Measurements from ENCODE around the gene TNFRSF8.
"Not testable (repeated sequence)": the region's sequence is repeated elsewhere in the genome, so short reads cannot be mapped to it uniquely, and the experiment has no call there.

Gene TNFRSF8

DNA sequence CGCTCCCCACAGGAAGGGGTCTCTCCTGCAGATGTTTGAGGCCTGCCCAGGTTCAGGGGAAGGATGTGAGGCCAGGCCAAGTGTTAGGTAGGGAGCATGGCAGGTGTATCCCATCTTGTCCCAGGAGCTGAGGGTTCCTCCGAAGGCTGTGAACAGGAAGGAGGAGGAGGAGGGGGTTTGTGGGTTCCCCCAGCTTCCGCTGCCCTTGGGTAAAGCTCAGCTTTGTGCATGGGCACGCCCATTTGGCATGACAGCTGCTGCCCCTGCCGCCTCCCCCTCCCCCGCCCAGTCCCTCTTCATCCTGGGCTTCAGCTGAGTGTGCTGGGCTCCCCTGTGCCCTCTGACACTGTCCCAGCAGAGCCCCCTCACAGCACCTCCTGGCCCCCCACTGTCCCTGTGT is 25.5 kb downstream of the TNFRSF8 start:
- no peak for DNase-seq

DNA sequence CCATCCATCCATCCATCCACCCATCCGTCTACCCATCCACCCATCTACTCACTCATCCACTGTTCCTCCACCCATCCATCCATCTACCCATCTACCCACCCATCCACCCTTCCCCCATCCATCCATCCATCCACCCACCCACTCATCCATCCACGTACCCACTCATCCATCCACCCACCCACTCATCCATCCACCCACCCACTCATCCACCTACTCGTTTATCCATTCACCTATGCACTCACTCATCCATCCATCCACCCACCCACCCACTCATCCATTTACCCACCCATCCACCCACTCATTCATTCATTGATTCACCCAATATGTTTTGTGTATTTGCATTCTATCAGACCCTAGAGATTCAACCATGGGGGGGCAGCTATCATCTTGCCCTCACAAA is 27.2 kb downstream of the TNFRSF8 start:
- no peak for DNase-seq

DNA sequence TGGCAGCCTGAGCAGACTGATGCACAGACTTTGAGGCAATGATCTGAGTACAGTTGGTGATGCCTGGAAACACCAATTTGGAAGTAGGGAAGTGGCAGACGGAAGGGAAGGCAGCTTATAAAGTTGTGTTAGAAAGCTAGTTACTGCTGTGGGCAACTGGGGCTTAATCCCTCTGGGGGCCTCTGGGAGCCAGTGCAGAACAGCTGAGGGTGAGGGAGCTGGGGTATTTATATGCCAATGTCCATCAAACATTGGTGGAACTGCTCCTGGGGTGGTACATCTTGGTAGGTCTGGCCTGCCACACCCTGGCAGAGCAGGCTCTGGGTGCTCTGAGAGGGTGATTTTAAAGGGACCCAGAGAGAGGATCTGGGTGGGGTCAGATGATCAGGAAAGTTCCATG is 28.1 kb downstream of the TNFRSF8 start:
- no peak for DNase-seq

DNA sequence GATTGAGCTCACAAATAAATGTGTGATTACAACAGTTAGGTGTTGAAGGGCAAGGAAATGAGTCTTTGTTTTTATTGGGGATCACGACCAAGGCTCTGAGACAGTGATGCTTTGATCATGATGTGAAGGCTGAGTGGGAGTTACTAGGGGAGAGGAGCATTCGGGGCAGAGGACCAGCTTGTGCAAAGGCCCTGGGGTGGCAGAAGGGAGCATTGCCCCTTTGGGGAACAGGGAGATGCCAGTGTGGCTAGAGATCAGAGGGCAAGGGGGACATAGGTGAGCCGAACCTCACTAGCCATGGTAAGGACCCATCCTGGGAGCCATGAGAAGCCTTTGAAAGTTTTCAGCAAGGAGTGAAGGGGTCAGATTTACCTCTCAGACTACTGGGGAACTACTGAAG is 31.1 kb downstream of the TNFRSF8 start:
- no peak for DNase-seq

DNA sequence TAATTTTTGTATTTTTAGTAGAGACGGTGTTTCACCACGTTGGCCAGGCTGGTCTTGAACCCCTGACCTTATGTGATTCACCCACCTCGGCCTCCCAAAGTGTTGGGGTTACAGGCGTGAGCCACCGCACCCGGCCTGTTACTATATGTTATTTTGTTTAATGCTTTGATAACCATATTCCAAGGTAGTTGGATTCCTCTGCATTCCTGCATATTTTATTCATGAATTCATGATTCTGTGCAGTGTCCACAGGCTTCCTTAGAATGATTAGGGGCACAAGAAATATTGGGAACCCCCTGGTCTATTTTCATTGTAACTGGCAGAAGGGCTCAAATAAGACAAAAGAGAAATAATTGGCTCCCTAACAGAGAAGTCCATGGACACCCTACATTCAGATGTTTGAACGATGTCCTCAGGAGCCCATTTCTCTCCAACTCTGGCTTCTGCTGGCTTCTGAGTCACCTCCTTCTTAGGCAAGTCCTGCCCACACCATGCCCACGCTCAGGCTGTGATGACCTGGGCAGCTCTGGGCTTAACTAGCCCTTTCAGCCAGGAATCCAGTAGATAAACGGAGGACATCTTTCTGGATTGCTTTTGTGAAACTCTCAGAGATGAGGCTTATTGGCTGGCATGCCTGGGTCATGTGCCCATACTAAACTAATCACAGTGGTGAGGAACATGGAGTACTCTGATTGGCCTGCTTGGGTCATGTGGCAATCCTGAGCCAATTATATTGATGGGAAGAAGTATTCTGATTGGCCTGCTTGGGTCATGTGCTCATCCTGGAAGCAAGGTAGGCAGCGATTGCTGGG is 32.6 kb downstream of the TNFRSF8 start:
- peak; percentile 7 for DNase-seq

DNA sequence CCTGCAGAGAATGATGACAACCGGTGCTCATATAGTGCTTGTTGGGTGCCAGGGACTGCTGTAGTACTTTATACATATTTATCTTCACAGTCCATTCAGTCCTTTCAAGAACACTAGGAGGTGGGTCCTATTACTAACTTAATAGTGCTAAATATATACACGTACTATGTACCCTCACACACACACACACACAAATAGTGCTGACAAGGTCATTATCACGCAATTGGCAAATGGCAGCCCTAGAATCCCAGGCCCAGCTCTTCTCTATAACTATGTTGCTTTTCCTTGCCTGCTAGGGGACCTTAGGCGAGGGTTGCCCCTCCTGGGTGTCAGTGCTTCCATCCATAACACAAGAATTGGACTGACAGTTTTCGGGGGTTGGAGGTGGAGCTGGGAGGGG is 33.5 kb downstream of the TNFRSF8 start:
- no peak for DNase-seq

GRCh38 chr1:12097321-12097720 is 34.2 kb downstream of the TNFRSF8 start:
- peak; percentile 19 for DNase-seq

GRCh38 chr1:12098786-12099185 is 35.7 kb downstream of the TNFRSF8 start:
- no peak for DNase-seq

- no peak for DNase-seq
Measured at GRCh38 chr1:12099610-12100009, 36.5 kb downstream of the TNFRSF8 start.

GRCh38 chr1:12100071-12100470 is 37.0 kb downstream of the TNFRSF8 start:
- DNase-seq = no peak

- DNase-seq = not testable (repeated sequence)
Measured at GRCh38 chr1:12101120-12101519, 38.0 kb downstream of the TNFRSF8 start.

DNA sequence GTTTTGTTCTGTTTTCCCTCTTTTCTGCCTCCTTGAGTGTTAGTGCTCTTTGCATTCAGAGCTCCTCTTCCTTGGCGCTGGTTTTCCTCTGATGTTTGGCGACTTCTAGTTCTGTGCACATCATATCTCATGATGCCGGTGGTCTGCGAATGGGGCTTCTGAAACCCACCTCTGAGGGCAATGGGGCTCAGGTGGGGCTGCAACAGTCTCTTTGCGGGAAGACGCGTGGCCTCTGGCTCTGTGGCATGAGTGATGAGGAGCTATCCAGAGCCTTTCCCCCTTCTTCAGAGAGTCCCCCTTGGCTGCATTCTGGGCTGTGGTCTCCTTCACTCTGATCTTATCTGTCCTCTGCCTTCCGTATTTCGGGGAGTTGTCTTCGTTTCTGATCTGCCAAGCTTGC is 39.0 kb downstream of the TNFRSF8 start:
- no peak for DNase-seq

- DNase-seq = no peak
Measured at GRCh38 chr1:12104417-12104816, 41.3 kb downstream of the TNFRSF8 start.

DNA sequence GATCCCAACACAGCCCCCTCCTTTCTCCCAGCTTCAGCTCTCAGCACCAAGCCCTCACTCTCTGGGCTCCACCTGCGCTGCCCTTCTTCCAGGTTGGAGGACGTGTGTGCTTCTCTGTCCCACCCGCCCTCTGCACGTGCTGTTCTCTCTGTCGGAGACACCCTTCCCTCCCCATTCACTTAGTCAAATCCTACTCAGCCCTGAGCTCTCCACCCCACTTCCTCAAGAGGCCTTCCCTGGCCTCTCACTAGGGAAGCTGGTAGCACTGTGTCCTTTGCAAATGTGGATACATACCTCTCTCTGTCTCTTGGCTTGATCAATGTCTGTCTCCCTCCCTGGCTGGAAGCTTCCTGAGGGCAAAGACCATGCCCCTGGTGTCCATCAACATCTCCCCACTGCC is 43.0 kb downstream of the TNFRSF8 start:
- DNase-seq = no peak

- DNase-seq = not testable (repeated sequence)
Measured at GRCh38 chr1:12106861-12107260, 43.8 kb downstream of the TNFRSF8 start.

DNA sequence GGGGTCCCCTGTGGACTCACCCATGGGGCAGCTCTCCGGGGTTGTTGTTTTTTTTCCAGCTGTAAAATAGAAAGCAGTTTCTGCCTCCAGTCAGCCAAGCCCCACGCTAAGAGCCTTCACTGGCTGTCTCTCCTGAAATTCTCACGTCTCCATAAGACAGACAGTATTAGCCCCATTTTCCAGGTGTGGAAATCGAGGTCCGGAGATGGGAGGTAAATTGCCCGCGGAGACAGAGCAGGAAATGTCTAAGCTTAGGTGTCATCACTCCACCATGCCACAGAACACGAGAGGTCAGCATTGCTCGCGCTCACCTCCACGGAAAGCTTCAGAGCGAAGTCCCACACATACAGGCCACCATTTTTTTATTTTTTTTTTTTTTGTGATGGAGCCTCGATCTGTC is 44.6 kb downstream of the TNFRSF8 start:
- no peak for DNase-seq

- no peak for DNase-seq
Measured at GRCh38 chr1:12109901-12110300, 46.8 kb downstream of the TNFRSF8 start.

DNA sequence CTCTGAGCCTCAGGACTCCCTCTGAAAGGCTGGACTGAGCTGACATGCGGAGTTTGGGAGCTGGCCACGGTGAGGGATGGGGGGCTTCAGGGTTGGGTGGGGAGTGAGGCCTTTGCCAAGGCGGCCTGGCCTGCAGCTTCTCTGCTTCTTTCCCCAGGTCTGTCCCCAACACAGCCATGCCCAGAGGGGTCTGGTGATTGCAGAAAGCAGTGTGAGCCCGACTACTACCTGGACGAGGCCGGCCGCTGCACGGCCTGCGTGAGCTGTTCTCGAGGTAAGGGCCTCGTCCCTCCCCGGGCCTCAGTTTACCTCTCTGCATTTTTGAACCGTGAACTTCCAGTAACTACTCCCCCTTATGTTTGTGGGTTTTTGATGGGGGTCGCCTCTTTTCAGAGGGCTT is 48.6 kb downstream of the TNFRSF8 start:
- no peak for DNase-seq

DNA sequence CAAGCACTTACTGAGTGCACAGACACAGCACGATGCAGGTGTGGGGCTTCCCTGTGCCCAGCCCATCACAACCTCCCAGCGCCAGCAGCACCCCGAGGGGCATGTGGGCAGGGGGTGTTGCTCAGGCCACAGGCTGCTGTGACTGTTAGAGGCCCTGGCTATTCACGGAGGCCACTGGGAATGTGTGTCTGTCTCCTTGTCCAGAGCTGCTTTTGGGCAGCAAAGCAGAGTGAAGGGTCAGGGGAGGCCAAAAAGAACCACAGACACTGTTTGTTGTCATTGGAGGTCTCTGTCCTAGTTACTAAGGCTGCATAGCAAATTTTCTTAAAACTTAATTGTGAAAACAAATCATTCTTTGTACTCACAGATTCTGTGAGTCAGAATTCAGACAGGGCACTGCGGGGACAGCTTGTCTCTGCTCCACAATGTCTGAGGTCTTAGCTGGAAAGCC is 49.6 kb downstream of the TNFRSF8 start:
- no peak for DNase-seq

DNA sequence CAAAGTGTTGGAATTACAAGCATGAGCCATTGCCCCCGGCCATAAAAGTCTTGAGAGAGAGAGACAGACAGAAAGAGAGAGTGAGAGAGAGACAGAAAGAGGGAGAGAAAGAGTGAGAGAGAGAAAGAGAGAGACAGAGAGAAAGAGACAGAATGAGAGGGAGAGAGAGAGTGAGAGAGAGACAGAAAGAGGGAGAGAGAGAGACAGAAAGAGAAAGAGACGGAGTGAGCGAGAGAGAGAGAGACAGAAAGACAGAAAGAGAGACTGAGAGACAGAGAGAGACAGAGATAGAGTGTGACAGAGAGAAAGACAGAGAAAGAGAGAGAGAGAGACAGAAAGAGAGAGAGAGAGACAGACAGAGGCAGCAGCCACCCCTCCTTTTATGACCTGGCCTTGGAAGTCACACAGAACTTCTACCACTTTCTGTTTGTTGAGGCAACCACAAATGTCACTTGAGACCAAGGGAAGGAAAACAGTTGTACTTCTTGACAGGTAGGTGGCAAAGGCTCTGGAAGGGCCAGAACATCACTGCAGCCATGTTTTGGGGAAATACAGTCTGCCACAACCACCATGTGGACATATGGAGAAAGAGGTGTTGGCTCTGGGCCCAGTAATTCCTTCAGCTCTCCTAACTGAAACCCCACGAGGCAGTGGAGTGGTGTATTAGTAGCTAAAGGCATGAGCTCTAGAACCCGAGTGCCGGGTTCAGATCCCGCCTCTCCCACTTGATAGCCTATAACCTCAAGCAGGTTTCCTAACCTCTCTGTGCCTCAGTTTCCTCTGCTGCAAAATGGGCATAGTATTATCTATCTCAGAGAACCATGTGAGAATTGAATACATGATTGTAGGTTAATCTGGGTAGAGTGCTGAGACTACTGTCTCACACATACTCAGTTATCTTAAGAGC is 50.6 kb downstream of the TNFRSF8 start:
- DNase-seq = peak; percentile 45

DNA sequence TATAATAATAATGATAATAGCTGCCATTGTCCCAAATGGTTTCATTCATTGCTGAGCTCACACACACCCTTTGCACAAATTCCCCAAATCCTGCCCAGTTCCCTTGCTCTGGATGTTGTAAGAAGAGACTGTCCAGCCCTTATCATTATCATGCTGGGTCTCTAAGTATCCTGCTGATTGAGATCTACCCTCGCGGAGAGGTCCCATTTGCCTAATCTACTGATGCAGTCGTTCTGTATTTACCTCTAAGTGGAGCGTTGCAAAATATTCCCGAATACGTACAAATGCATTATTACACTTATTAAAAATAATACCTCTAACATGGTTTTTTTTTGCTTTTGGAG is 51.2 kb downstream of the TNFRSF8 start:
- DNase-seq = no peak

- DNase-seq = no peak
Measured at GRCh38 chr1:12114916-12115315, 51.8 kb downstream of the TNFRSF8 start.

DNA sequence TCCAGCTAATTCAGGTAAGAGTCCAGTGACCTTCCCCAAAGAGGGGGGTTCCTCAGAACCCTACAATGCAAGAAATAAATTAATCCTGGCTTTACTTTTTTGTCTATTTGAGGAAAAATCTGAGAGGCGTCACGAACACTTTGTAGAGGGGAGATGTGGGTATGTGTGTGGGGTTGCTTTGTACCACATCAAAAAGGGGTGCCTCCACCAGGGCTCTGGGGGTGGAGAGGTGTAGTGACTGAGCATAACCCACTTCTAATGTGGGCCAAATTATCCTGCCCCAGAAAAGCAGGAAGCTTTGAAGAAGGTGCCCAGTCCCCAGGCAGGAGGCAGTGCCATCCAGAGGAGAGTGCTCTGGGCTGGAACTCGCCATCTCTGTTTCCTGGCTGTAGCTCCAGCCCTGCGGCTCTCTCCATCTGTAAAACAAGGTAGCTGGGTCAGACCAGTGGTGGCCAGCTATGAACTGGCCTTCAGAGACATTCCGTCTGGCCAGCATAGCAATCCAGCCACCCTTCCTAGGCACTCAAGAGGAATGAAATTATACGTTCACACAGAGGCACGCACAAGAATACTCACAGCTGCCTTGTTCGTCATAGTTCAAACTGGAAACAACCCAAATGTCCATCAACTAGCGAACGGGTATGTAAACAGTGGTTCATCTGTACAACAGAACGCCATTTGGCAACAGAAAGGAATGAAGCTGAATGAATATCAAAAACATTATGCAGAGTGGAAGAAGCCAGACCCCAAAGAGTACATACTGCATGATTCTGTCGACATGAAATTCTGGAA is 58.3 kb downstream of the TNFRSF8 start:
- peak; percentile 42 for DNase-seq

All from fibroblast of skin of right quadriceps (primary cell).